DND-41 (cell line): ENCODE measurements around the gene ADGRG7.
"Not testable (repeated sequence)": the region's sequence is repeated elsewhere in the genome, so short reads cannot be mapped to it uniquely, and the experiment has no call there.

Source experiments
- ATAC-seq: fragments of 200-7000 bp; cut with Tn5 transposase; 3 replicates; pipeline ENCODE4 v1.9.1; 2021; ENCODE audit warnings: low read depth; ENCODE audit not compliant: insufficient read depth
- DNase-seq: peaks from one replicate; pipeline ENCODE4 v3.0.0-alpha.2; 2020
- H2AFZ ChIP-seq: 2 replicates; pipeline ENCODE4 v1.6.0; 2012; ENCODE audit warnings: low read depth, low read length
- H3K27ac ChIP-seq: 2 replicates; pipeline ENCODE4 v1.5.1; 2012; ENCODE audit warnings: low read length, inconsistent platforms
- H3K27me3 ChIP-seq: fragments of 200-600 bp; sonication (generic); 2 replicates; pipeline ENCODE4 v1.6.0; 2012; ENCODE audit warnings: low read length, mild to moderate bottlenecking, inconsistent platforms; ENCODE audit not compliant: insufficient read depth, poor library complexity
- H3K36me3 ChIP-seq: 2 replicates; pipeline ENCODE4 v1.5.1; 2012; ENCODE audit warnings: low read length, inconsistent platforms; ENCODE audit not compliant: insufficient read depth
- H3K4me1 ChIP-seq: 2 replicates; pipeline ENCODE4 v1.5.1; 2012; ENCODE audit warnings: mild to moderate bottlenecking, low read length; ENCODE audit not compliant: insufficient read depth
- H3K4me2 ChIP-seq: 2 replicates; pipeline ENCODE4 v1.6.0; 2012; ENCODE audit warnings: mild to moderate bottlenecking, moderate library complexity, low read length, inconsistent platforms; ENCODE audit not compliant: insufficient read depth
- H3K4me3 ChIP-seq, 2 experiments: fragments of 200-600 bp in 1 of 2; shearing (Covaris generic) in 1 of 2; 2 replicates each; pipeline ENCODE4 v1.5.1; 2012 to 2016; ENCODE audit warnings: inconsistent platforms in 2 of 2, low read length in 2 of 2, mild to moderate bottlenecking in 2 of 2, low read depth in 1 of 2, moderate library complexity in 1 of 2
- H3K79me2 ChIP-seq: 2 replicates; pipeline ENCODE4 v1.6.0; 2012; ENCODE audit warnings: low read length, inconsistent platforms; ENCODE audit not compliant: insufficient read depth
- H3K9ac ChIP-seq: 2 replicates; pipeline ENCODE4 v1.6.0; 2012; ENCODE audit warnings: low read depth, mild to moderate bottlenecking, inconsistent platforms, low read length, moderate library complexity
- H3K9me3 ChIP-seq: 2 replicates; pipeline ENCODE4 v1.5.1; 2012; ENCODE audit warnings: low read length, moderate library complexity, mild to moderate bottlenecking, inconsistent platforms; ENCODE audit not compliant: insufficient read depth, severe bottlenecking
- H4K20me1 ChIP-seq: 2 replicates; pipeline ENCODE4 v1.6.0; 2012; ENCODE audit warnings: low read length; ENCODE audit not compliant: insufficient read depth
- EZH2 ChIP-seq: IDR thresholded peaks from 3 replicates; pipeline ENCODE4 v1.6.1; 2012; ENCODE audit warnings: borderline replicate concordance, low read depth, mild to moderate bottlenecking, moderate library complexity, low read length, inconsistent platforms; ENCODE audit not compliant: severe bottlenecking
- TF ChIP-seq, protein P1 (sequence below): IDR thresholded peaks from 2 replicates; pipeline ENCODE4 v1.5.1; 2012; ENCODE audit warnings: borderline replicate concordance, low read length, moderate library complexity, mild to moderate bottlenecking; ENCODE audit not compliant: poor library complexity, severe bottlenecking; ENCODE audit errors: extremely low read depth

The ADGRG7 gene

DNA sequence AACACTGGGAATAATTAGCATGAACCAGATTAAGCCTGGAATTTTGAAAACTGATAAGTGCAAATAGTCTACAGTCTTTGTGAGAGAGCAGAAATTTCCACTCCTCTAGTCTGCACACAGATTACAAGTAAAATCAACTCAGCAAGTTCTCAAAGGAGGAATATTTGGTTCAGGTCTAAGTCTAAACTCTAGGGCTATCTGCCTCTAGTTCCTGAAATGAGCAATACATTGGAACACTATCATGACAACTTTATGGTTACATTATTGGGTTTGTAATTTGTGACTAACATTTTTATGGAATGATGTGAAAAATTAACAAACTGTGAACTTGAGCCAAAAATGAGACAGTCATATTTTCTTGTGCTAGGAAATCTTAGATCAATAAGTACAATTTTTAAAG, 30.8 kb upstream of the ADGRG7 start:
- no peaks in the 10 kb centered on the region for H3K27me3 ChIP-seq
- DNase-seq, result no peak
- H4K20me1 ChIP-seq, result no peaks in the 10 kb centered on the region
- H3K27ac ChIP-seq, result no peak overlapping the region
- no peaks in the 10 kb centered on the region for H3K4me1 ChIP-seq
- H3K9ac ChIP-seq, result no peak overlapping the region
- H3K36me3 ChIP-seq, result no peaks in the 10 kb centered on the region
- H3K79me2 ChIP-seq, result no peaks in the 10 kb centered on the region
- ATAC-seq, result no peak
- TF ChIP-seq EZH2, result no peak
- TF ChIP-seq, protein P1, sequence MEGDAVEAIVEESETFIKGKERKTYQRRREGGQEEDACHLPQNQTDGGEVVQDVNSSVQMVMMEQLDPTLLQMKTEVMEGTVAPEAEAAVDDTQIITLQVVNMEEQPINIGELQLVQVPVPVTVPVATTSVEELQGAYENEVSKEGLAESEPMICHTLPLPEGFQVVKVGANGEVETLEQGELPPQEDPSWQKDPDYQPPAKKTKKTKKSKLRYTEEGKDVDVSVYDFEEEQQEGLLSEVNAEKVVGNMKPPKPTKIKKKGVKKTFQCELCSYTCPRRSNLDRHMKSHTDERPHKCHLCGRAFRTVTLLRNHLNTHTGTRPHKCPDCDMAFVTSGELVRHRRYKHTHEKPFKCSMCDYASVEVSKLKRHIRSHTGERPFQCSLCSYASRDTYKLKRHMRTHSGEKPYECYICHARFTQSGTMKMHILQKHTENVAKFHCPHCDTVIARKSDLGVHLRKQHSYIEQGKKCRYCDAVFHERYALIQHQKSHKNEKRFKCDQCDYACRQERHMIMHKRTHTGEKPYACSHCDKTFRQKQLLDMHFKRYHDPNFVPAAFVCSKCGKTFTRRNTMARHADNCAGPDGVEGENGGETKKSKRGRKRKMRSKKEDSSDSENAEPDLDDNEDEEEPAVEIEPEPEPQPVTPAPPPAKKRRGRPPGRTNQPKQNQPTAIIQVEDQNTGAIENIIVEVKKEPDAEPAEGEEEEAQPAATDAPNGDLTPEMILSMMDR, result no peak
- H3K9me3 ChIP-seq, result no peaks in the 10 kb centered on the region
- no peak overlapping the region for H3K4me2 ChIP-seq
- no peak overlapping the region for H2AFZ ChIP-seq
- H3K4me3 ChIP-seq, result no peak overlapping the region

DNA sequence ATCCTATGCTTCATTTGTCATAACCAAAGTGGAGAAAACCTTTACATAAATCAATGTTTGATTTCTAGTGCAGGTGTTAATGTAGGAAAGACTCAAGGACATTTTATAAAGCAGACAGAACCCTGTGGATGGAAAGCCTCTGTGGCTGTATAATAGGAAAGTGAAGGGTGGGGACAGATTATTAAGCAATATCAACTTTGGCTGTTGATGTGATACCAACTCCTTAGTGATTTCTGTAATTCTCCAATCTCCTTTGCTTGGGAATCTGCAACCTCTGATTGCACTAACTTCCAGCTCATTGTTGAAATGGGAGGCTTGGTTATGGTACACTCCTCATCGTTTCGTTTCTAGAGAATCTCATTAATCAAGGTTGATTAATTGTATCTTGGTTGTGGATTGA, 29.3 kb upstream of the ADGRG7 start:
- H4K20me1 ChIP-seq, result no peaks in the 10 kb centered on the region
- no peak overlapping the region for H3K9ac ChIP-seq
- no peaks in the 10 kb centered on the region for H3K4me1 ChIP-seq
- no peak for DNase-seq
- H3K9me3 ChIP-seq, result no peaks in the 10 kb centered on the region
- TF ChIP-seq, protein P1, result no peak
- no peak for TF ChIP-seq EZH2
- H3K79me2 ChIP-seq, result no peaks in the 10 kb centered on the region
- no peaks in the 10 kb centered on the region for H3K36me3 ChIP-seq
- H2AFZ ChIP-seq, result no peak overlapping the region
- ATAC-seq, result no peak
- no peaks in the 10 kb centered on the region for H3K27me3 ChIP-seq
- no peak overlapping the region for H3K4me3 ChIP-seq
- H3K4me2 ChIP-seq, result no peak overlapping the region
- H3K27ac ChIP-seq, result no peak overlapping the region

DNA sequence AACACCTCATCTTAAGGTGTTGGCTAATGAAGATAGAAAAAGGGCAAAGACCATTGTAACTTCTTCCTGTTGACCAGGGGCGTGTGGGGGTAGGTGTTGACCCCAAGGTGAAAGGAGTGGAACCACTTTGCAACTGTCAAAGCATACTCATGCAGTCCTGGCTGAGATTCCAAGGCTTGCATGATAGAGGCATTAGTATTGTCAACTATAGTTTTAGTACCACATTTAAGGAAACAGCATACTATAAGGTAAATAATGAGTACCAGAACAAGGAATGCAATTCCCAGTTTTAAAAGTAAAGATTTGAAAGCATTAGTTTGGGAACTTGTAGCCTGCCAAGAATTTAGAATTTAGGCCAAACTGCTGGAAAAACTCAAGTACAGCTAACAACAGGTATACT, 27.8 kb upstream of the ADGRG7 start:
- no peaks in the 10 kb centered on the region for H3K4me1 ChIP-seq
- H3K9ac ChIP-seq, result no peak overlapping the region
- no peak for TF ChIP-seq EZH2
- TF ChIP-seq, protein P1, result no peak
- no peaks in the 10 kb centered on the region for H3K27me3 ChIP-seq
- H4K20me1 ChIP-seq, result no peaks in the 10 kb centered on the region
- H3K9me3 ChIP-seq, result no peaks in the 10 kb centered on the region
- no peak overlapping the region for H3K27ac ChIP-seq
- no peak overlapping the region for H3K4me2 ChIP-seq
- DNase-seq (no peak), ATAC-seq (no peak)
- no peak overlapping the region for H2AFZ ChIP-seq
- no peak overlapping the region for H3K4me3 ChIP-seq
- no peaks in the 10 kb centered on the region for H3K36me3 ChIP-seq
- H3K79me2 ChIP-seq, result no peaks in the 10 kb centered on the region

GRCh38 chr3:100582157-100582556, 27.2 kb upstream of the ADGRG7 start:
- H3K9ac ChIP-seq, H3K9me3 ChIP-seq, DNase-seq, H2AFZ ChIP-seq, H3K4me3 ChIP-seq, H3K79me2 ChIP-seq, H3K36me3 ChIP-seq, ATAC-seq, H4K20me1 ChIP-seq, H3K4me2 ChIP-seq, H3K27me3 ChIP-seq, H3K4me1 ChIP-seq, H3K27ac ChIP-seq: not testable (repeated sequence)
